ENCODE measurements around the gene CTSW.

Gene CTSW

GRCh38 chr11:65857500-65857852 is 22.2 kb upstream of the CTSW start:
- no peak for TF ChIP-seq CTCF (IDR thresholded peaks at IDR 0.05; ENCODE audit: extremely low read depth, missing control alignments)
- DNase-seq (ENCODE audit: low spot score), result no peak

GRCh38 chr11:65857853-65858680 is 21.6 kb upstream of the CTSW start, which contains the start of gene CFL1:
Gene CFL1, minus strand, starts transcription at chr11:65858180. Its CDS starts 81 bp downstream, at chr11:65858099.
- DNase-seq (ENCODE audit: low spot score), result peak; percentile 94
- TF ChIP-seq CTCF (IDR thresholded peaks at IDR 0.05; ENCODE audit: extremely low read depth, missing control alignments), result no peak

GRCh38 chr11:65858681-65859087 is 21.0 kb upstream of the CTSW start:
- no peak for TF ChIP-seq CTCF (IDR thresholded peaks at IDR 0.05; ENCODE audit: extremely low read depth, missing control alignments)
- no peak for DNase-seq (ENCODE audit: low spot score)

GRCh38 chr11:65859095-65859811 is 20.4 kb upstream of the CTSW start:
- DNase-seq (ENCODE audit: low spot score), result peak; percentile 96
- TF ChIP-seq CTCF (IDR thresholded peaks at IDR 0.05; ENCODE audit: extremely low read depth, missing control alignments), result no peak

- DNase-seq (ENCODE audit: low spot score), result no peak
- TF ChIP-seq CTCF (IDR thresholded peaks at IDR 0.05; ENCODE audit: extremely low read depth, missing control alignments), result no peak
These were observed 19.8 kb upstream of the CTSW start for GRCh38 chr11:65859812-65860277.

- peak; percentile 95 for DNase-seq (ENCODE audit: low spot score)
- peak; percentile 64 for TF ChIP-seq CTCF (IDR thresholded peaks at IDR 0.05; ENCODE audit: extremely low read depth, missing control alignments)
These were observed 19.1 kb upstream of the CTSW start, which contains the start of gene MUS81 for GRCh38 chr11:65860278-65861164. Gene MUS81, plus strand, starts transcription at chr11:65860433. Its CDS starts 321 bp downstream, at chr11:65860754.

Measured in GM20000 (cell line).